ENCODE measurements around the gene GPD2.

GPD2 gene

GRCh38 chr2:156411835-156412234 lies 24.3 kb upstream of the GPD2 start:
- no peaks in the 10 kb centered on the region for H3K4me1 Mint-ChIP-seq
- no peaks in the 10 kb centered on the region for H3K36me3 Mint-ChIP-seq (ENCODE audit: low read depth)
- H3K27ac Mint-ChIP-seq = no peak overlapping the region
- no peak for DNase-seq
- H3K27me3 Mint-ChIP-seq (ENCODE audit: low read depth, poor library complexity) = peaks cover 3% of the 10 kb centered on the region
- TF ChIP-seq CTCF (IDR thresholded peaks at IDR 0.05) = no peak
- no peaks in the 10 kb centered on the region for H3K9me3 Mint-ChIP-seq
- H3K4me3 Mint-ChIP-seq = no peak overlapping the region

- Mint-ChIP-seq H3K4me3 (no peak overlapping the region), H3K27me3 (ENCODE audit: low read depth, poor library complexity) (no peaks in the 10 kb centered on the region), H3K36me3 (ENCODE audit: low read depth) (no peaks in the 10 kb centered on the region), H3K4me1 (no peaks in the 10 kb centered on the region), H3K27ac (no peak overlapping the region), H3K9me3 (peaks cover 3% of the 10 kb centered on the region)
- DNase-seq = no peak
- TF ChIP-seq CTCF (IDR thresholded peaks at IDR 0.05) = no peak
Measured at GRCh38 chr2:156421851-156422250, 14.3 kb upstream of the GPD2 start.

DNA sequence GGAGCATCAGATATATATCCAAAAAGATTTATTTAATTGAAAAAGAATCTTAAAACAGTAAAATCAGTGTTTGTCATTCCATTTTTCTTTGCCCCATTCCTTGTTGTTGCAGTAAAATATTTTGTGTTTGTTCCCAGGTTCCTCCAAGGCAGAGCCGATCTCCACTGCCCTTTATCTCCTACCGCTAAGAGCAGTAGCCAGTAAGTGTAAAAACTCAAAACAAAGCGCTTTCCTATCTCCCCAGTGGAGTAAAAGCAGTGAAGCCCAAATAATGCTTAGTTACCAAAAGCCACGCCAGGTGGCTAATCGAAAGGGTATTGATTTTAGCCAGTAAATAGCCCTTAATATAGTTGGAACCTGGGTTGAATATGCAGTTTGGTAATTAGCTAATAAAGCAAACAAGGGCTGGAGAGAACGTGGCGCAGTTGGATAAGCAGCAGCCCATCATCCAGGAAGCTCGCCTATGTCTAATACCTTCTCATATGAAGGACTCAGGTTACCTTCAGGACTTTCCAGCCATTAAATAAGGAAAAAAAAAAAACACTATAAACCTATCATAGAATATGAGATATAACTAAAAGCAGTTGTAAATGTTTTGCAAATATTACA lies 12.4 kb upstream of the GPD2 start:
- Mint-ChIP-seq H3K27me3 (ENCODE audit: low read depth, poor library complexity) (no peaks in the 10 kb centered on the region), H3K4me3 (no peak overlapping the region), H3K4me1 (no peaks in the 10 kb centered on the region), H3K36me3 (ENCODE audit: low read depth) (no peaks in the 10 kb centered on the region), H3K9me3 (peaks cover 3% of the 10 kb centered on the region), H3K27ac (no peak overlapping the region)
- DNase-seq = no peak
- no peak for TF ChIP-seq CTCF (IDR thresholded peaks at IDR 0.05)

DNA sequence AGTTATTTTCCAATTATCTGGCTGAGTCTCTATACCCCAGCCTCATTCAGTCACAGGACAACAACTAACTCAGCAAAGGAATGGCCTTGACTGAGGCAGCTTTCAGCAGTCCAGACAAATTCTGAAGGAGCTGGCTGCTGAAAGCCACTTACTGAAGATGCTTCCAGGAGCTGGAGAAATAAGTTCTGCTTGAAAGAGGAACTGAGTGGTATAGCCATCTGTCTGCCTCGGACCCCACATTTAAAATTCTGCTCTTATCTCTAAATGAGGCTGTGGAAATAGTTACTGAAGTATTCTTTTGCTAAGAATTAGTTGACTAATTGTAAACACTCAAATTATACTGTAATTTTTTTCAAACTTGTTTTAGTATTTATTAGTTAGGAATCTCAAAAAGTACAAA lies 9.1 kb upstream of the GPD2 start:
- no peaks in the 10 kb centered on the region for H3K27me3 Mint-ChIP-seq (ENCODE audit: low read depth, poor library complexity)
- DNase-seq = no peak
- H3K9me3 Mint-ChIP-seq = no peaks in the 10 kb centered on the region
- peaks cover 9% of the 10 kb centered on the region for H3K4me1 Mint-ChIP-seq
- no peak for TF ChIP-seq CTCF (IDR thresholded peaks at IDR 0.05)
- no peaks in the 10 kb centered on the region for H3K36me3 Mint-ChIP-seq (ENCODE audit: low read depth)
- H3K27ac Mint-ChIP-seq = no peak overlapping the region
- H3K4me3 Mint-ChIP-seq = no peak overlapping the region

GRCh38 chr2:156429211-156429610 lies 7.0 kb upstream of the GPD2 start:
- no peak overlapping the region for H3K4me3 Mint-ChIP-seq
- H3K4me1 Mint-ChIP-seq = peaks cover 23% of the 10 kb centered on the region
- H3K27ac Mint-ChIP-seq = no peak overlapping the region
- DNase-seq = no peak
- H3K9me3 Mint-ChIP-seq = no peaks in the 10 kb centered on the region
- no peaks in the 10 kb centered on the region for H3K27me3 Mint-ChIP-seq (ENCODE audit: low read depth, poor library complexity)
- H3K36me3 Mint-ChIP-seq (ENCODE audit: low read depth) = no peaks in the 10 kb centered on the region
- TF ChIP-seq CTCF (IDR thresholded peaks at IDR 0.05) = no peak

DNA sequence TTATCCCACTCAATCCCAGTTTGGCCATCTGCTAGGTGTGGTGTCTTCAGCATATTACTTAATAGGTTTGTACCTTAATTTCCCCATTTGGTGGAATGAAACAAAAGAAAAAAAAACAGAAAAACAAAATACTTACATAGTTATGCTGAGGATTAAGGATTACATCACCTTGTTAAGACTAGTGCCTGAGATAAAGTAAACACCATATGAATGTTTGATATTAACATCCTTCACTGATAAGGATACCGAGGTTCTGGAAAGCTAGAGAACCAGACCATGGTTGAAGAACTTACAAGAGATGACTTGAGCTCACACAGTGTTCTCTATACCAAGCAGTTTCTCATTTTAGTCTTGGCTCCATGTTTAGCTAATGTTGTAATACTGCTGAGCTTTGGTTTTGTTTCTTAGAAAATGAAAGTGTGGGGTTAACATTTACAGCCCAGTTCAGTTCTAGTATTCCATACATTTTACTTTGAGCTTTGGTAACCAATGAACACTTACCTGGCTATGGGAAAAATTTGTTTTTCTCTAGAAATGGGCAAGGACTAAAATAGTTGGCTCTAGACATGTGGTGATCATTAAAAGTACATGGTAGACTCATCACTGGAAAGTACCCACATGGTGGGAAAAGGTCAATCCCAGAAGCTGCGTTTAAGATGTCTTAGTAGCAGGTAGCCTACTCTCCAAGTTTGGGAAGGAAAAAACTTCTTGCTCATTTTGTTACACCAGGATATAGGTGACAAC lies 5.8 kb upstream of the GPD2 start:
- H3K27me3 Mint-ChIP-seq (ENCODE audit: low read depth, poor library complexity) = no peaks in the 10 kb centered on the region
- DNase-seq = no peak
- H3K27ac Mint-ChIP-seq = no peak overlapping the region
- no peaks in the 10 kb centered on the region for H3K36me3 Mint-ChIP-seq (ENCODE audit: low read depth)
- H3K4me3 Mint-ChIP-seq = no peak overlapping the region
- H3K4me1 Mint-ChIP-seq = peaks cover 35% of the 10 kb centered on the region
- TF ChIP-seq CTCF (IDR thresholded peaks at IDR 0.05) = no peak
- no peaks in the 10 kb centered on the region for H3K9me3 Mint-ChIP-seq
